AG09309 (cell line): ENCODE results near the gene ANKRD39.

Experiments used
- DNase-seq: peaks from one replicate; pipeline ENCODE4 v3.0.0-alpha.2; 2010; ENCODE audit warnings: low read depth
- H3K4me3 ChIP-seq: 2 replicates; pipeline ENCODE4 v1.5.1; 2011; ENCODE audit warnings: mild to moderate bottlenecking, low read depth, low read length, moderate library complexity; ENCODE audit not compliant: control insufficient read depth
- TF ChIP-seq, protein P1 (sequence below): IDR thresholded peaks from 2 replicates; pipeline ENCODE4 v1.5.1; 2011; ENCODE audit warnings: mild to moderate bottlenecking, low read depth, low read length, inconsistent platforms; ENCODE audit not compliant: insufficient read depth, control insufficient read depth; ENCODE audit errors: missing control alignments

Gene ANKRD39

DNA sequence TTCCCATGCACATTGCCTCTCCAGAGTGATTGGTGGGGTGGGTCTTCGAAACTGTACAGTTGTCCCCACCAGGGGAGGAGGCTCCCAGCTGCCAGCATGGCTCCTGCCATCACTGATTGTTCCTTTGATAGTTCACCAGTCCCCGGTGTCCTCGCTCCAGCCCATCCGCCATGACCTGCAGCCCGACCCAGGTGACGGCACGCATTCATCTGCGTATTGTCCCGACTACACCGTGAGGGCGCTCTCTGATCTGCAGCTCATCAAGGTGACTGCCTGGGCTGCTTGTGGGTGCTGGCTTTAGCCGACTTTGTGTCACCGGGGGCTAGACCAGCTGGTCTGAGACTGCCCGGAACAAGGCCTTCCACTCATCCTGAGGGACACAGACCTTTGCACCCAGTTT lies 29.4 kb downstream of the ANKRD39 start:
- no peak overlapping the region for H3K4me3 ChIP-seq
- TF ChIP-seq, protein P1, sequence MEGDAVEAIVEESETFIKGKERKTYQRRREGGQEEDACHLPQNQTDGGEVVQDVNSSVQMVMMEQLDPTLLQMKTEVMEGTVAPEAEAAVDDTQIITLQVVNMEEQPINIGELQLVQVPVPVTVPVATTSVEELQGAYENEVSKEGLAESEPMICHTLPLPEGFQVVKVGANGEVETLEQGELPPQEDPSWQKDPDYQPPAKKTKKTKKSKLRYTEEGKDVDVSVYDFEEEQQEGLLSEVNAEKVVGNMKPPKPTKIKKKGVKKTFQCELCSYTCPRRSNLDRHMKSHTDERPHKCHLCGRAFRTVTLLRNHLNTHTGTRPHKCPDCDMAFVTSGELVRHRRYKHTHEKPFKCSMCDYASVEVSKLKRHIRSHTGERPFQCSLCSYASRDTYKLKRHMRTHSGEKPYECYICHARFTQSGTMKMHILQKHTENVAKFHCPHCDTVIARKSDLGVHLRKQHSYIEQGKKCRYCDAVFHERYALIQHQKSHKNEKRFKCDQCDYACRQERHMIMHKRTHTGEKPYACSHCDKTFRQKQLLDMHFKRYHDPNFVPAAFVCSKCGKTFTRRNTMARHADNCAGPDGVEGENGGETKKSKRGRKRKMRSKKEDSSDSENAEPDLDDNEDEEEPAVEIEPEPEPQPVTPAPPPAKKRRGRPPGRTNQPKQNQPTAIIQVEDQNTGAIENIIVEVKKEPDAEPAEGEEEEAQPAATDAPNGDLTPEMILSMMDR: no peak
- DNase-seq: no peak

DNA sequence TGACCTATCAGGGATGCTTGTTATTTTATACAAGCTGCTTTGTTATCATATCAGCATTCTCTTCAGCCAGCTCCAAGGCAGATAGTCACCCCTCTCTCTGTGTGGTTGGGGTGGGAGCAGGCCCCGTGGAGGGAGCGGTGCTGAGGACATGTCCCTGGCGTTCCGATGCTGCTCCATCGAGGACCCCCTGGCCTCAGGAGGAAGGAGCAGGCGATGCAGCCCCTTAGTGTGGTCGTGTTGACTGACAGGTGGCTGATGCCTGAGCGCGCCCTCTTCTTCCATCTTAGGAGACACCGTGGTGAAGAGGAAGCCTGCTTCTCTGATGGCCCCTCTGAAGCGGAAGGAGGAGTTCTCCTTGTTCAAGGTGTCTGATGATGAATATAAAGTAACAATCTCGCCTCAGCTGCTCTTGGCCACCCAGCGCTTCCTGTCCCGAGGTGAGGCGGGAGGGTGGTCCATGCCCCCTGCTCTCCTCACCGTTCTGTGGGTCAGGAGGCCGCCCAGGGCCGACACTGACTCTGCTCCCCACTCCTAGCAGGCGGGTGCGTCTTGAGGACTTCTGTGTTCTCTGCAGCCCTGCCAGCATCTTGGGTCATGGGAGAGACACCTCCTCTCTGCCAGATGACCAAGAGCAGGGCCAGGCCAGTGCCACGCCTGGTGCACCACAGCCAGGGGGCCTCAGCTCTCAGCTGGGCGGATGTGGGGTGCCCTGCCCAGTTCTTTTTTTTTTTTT lies 31.1 kb downstream of the ANKRD39 start:
- no peak for DNase-seq
- H3K4me3 ChIP-seq: no peak overlapping the region
- TF ChIP-seq, protein P1: no peak

DNA sequence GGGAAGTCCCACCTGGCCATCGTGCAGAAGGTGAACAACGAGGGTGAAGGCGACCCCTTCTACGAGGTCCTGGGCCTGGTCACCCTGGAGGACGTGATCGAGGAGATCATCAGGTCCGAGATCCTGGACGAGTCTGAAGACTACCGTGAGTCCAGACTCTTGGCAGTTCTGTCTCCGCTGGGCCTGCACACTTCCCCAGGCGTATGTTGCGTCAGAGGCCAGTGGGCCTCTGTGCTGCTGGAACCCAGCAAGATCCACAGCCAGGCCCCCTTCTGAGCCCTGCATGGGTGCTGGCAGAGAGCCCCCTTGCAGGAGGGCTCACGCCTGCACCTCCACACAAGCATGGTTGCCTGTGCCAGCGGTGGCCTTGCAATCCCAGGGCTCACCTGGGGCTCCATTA lies 32.8 kb downstream of the ANKRD39 start:
- TF ChIP-seq, protein P1: no peak
- no peak for DNase-seq
- no peak overlapping the region for H3K4me3 ChIP-seq

DNA sequence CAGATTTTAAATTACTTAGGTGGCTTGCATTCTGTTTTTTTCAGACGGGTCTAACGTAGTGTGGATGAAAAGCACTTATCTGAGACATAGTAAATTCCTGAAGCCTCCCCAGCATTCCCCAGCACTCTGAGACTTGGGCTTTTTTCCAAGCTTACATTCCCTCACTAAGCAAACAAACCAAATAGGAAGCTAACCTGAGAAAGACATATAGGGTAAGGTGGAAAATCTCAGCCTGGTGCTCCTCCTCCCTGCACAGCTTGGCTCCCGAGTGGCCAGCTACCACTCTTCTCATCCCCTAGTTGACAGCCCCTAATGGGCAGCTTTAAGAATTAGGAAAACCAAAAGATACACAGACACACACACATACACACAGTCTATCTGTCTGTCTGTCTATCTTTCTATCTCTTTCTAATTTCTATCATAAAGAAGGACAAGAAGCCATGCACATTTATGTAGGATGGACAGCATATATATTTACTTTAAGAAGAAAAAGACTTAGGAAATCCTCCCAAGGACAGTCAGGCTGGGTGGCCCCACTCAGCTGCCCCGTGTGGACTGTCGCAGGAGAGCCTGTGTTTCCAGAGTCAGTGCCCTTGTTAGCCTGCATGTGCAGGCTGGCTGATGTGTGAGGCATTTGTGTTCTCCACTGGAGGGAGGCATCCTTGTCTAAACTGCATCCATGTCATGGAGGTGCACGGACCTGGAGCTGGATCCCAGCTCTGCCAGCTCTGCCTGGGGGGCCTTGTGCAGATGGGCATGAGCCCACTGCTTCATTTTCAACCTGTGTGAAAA lies 33.5 kb downstream of the ANKRD39 start:
- no peak for DNase-seq

DNA sequence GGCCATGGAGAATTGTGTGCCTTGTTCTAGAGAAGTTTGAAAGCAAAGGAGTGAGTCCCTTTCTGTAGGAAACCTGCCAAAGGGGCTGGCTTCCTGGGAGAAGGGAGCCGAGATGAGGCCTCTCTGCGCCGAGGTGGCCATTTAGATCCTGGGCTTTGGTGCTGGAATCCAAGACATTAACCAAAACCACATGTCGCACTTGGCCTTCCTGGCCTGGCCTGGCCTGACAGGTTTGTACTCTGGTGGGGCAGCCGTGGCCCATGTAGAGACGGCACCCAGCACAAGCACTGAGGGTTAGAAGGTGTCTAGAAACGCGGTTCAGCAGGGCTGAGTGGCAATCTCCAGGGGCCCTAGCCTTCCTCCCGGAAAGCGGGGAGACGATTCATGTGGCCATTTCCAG lies 34.6 kb downstream of the ANKRD39 start:
- no peak for DNase-seq
- H3K4me3 ChIP-seq: no peak overlapping the region
- TF ChIP-seq, protein P1: no peak

More for the DNA sequence above, 33.5 kb downstream of the ANKRD39 start:
- no peak overlapping the region for H3K4me3 ChIP-seq
- TF ChIP-seq, protein P1: no peak

DNA sequence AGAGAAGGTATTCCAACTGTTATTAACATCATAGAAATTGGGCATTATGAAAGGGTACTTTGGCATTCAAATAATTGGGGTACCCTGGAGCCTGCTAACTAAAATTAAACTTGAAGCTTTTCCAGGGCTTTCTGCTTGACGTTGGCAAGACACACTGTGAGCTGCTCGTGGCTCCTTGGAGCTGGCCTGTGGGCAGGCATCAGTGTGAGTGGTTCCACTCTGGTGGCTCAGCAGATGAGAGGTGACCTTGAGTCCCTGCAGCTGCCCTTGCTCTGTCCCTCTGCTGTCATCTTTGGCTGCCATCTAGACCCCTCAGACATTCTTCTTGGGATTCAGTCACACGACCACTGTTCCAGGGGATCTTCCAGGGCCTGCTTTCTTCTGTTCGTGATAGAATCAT lies 35.0 kb downstream of the ANKRD39 start:
- DNase-seq: no peak
- no peak overlapping the region for H3K4me3 ChIP-seq
- TF ChIP-seq, protein P1: no peak
